Testis (tissue), 2 donors: ENCODE data around the gene RBPJ.

Experiments used
- CTCF ChIP-seq, 3 experiments: fragments of 450-650 bp in 2 of 3; fragments of 200-600 bp in 1 of 3; sonication (generic) in 1 of 3; IDR thresholded peaks; one replicate each; pipeline ENCODE4 v1.5.1; 2016 to 2019; ENCODE audit warnings: antibody characterized with exemption in 3 of 3, mild to moderate bottlenecking in 2 of 3, moderate library complexity in 1 of 3
- POLR2A ChIP-seq: fragments of 450-650 bp; IDR thresholded peaks from one replicate; pipeline ENCODE4 v1.6.1; 2017; ENCODE audit warnings: antibody characterized with exemption, mild to moderate bottlenecking, moderate library complexity

DNA sequence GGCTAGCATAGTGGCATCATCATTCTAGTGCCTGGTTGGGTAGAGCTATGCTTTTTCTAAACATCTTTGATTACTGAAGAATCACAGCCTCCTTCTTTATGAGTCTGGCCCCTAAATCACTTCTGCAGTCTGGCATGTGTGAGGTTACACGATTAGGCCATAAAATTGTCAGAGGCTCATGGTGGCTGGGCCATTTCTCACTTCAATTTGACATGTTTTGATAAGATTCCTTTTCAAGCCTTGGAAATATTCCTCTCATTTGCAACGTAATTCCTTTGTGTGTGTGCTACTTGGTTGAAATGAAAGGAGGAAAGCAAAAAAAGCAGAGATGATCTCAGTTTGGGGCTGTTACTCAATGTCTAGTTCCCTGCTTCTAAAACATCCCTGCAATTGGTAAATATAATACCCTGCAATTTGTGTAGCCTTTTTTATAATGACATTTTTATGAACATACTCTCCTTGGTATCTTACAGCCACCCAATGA is 163.3 kb downstream of the RBPJ start:
- no peak for TF ChIP-seq CTCF (IDR thresholded peaks at IDR 0.05)
- no peak for TF ChIP-seq POLR2A
